PC-9 (cell line): ENCODE data around the gene BICDL2.

Experiments
- CTCF ChIP-seq: fragments of 200-600 bp; sonication (generic); conservative IDR thresholded peaks from 2 replicates; pipeline ENCODE4 v1.6.1; 2017; ENCODE audit warnings: mixed run types, antibody characterized with exemption, mild to moderate bottlenecking, moderate library complexity
- EZH2 ChIP-seq: fragments of 200-600 bp; sonication (generic); IDR thresholded peaks from 2 replicates; pipeline ENCODE4 v1.8.0; 2017; ENCODE audit warnings: antibody characterized with exemption, low read depth

- TF ChIP-seq EZH2: no peak
- TF ChIP-seq CTCF: no peak
Observed at GRCh38 chr16:3008690-3009037, 28.1 kb downstream of the BICDL2 start.
